ENCODE measurements around the gene XYLT2. TPM values are rescaled to one million over a fixed set of nuclear protein-coding genes. Genes with fewer than 3 reads are reported as not detected.
"Not testable (repeated sequence)": the region's sequence is repeated elsewhere in the genome, so short reads cannot be mapped to it uniquely, and the experiment has no call there.

XYLT2 gene
- total RNA-seq (2014; rRNA removed; shearing (Covaris generic)), result 12.4 and 15.2 TPM in 2 replicates

GRCh38 chr17:50345432-50346312 is at the start of gene XYLT2:
TSS of gene XYLT2 (plus strand) at chr17:50346126. CDS start at chr17:50346141, 15 bp downstream.
- DNase-seq (ENCODE audit: low read depth), result peak; percentile 84

- peak; percentile 47 for DNase-seq (ENCODE audit: low read depth)
Measured at GRCh38 chr17:50297407-50297865, 48.5 kb upstream of the XYLT2 start.

- peak; percentile 34 for DNase-seq (ENCODE audit: low read depth)
Measured at GRCh38 chr17:50298018-50298417, 47.9 kb upstream of the XYLT2 start.

- no peak for DNase-seq (ENCODE audit: low read depth)
Measured at GRCh38 chr17:50299776-50300175, 46.1 kb upstream of the XYLT2 start.

- not testable (repeated sequence) for DNase-seq (ENCODE audit: low read depth)
Measured at GRCh38 chr17:50300824-50301223, 45.1 kb upstream of the XYLT2 start.

GRCh38 chr17:50301891-50302584 is 43.9 kb upstream of the XYLT2 start:
- no peak for DNase-seq (ENCODE audit: low read depth)

GRCh38 chr17:50303051-50303450 is 42.9 kb upstream of the XYLT2 start:
- no peak for DNase-seq (ENCODE audit: low read depth)

GRCh38 chr17:50303596-50303995 is 42.3 kb upstream of the XYLT2 start:
- no peak for DNase-seq (ENCODE audit: low read depth)

GRCh38 chr17:50304781-50305404 is 41.0 kb upstream of the XYLT2 start:
- no peak for DNase-seq (ENCODE audit: low read depth)

- no peak for DNase-seq (ENCODE audit: low read depth)
Measured at GRCh38 chr17:50307654-50308053, 38.3 kb upstream of the XYLT2 start.

GRCh38 chr17:50308666-50309065 is 37.3 kb upstream of the XYLT2 start:
- DNase-seq (ENCODE audit: low read depth), result no peak

- no peak for DNase-seq (ENCODE audit: low read depth)
Measured at GRCh38 chr17:50310455-50311111, 35.3 kb upstream of the XYLT2 start.

GRCh38 chr17:50311112-50311460 is 34.8 kb upstream of the XYLT2 start:
- DNase-seq (ENCODE audit: low read depth), result no peak

- DNase-seq (ENCODE audit: low read depth), result no peak
Measured at GRCh38 chr17:50311483-50311882, 34.4 kb upstream of the XYLT2 start.

- no peak for DNase-seq (ENCODE audit: low read depth)
Measured at GRCh38 chr17:50312308-50312707, 33.6 kb upstream of the XYLT2 start.

- no peak for DNase-seq (ENCODE audit: low read depth)
Measured at GRCh38 chr17:50314456-50315011, 31.4 kb upstream of the XYLT2 start.

- DNase-seq (ENCODE audit: low read depth), result no peak
Measured at GRCh38 chr17:50316016-50316587, 29.8 kb upstream of the XYLT2 start.

- DNase-seq (ENCODE audit: low read depth), result not testable (repeated sequence)
Measured at GRCh38 chr17:50316660-50317059, 29.3 kb upstream of the XYLT2 start.

GRCh38 chr17:50317121-50317520 is 28.8 kb upstream of the XYLT2 start:
- no peak for DNase-seq (ENCODE audit: low read depth)

- no peak for DNase-seq (ENCODE audit: low read depth)
Measured at GRCh38 chr17:50318501-50319285, 27.2 kb upstream of the XYLT2 start.

Data from RPMI7951 (cell line).